ENCODE results near the gene SEMA3G. TPM values are rescaled to one million over a fixed set of nuclear protein-coding genes. Genes with fewer than 3 reads are reported as not detected.

Gene SEMA3G
- total RNA-seq, 1 donor from 2014 or later, result 9.2 TPM

DNA sequence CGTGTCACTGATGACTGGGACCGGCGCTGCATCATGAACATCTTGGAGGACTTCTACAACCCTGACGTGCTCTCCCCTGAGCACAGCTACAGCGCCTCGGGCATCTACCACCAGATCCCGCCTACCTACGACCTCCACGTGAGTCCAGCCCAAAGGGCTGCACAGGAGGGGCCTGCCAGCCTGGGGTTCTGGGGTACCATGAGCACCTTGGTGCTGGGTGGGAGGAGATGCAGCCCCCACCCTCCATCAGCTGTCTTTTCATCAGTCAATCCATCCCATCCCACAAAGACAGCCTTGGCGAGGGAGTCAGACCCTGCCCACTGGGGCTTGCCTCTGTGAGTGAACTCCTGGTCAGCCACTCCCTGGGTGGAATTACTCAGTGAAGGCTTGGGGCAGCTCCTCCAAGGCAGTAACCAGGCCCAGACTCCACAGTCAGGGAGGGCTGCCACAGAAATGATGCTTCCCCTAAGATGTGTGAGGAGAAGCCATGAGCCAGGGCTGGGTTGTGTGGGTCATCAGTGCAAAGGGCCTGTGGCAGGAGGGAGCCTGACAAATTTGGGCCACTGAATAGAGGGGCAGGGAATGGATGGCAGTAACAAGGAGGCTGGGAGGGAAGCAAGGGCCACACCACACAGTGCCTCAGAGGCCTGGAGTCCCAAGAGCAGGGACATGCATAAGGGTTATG lies 47.9 kb downstream of the SEMA3G start:
- H3K36me3 ChIP-seq, result peaks cover 34% of the 10 kb centered on the region
- intact Hi-C loops (cut with micrococcal nuclease), result no loop called here
- H3K4me3 ChIP-seq, result no peak overlapping the region
- no peaks in the 10 kb centered on the region for H3K27me3 ChIP-seq (ENCODE audit: low read depth)
- H3K9me3 ChIP-seq (replicated peaks), result no peaks in the 10 kb centered on the region
- H3K27ac ChIP-seq (replicated peaks), result no peak overlapping the region
- peak; percentile 6 for DNase-seq
- H3K4me1 ChIP-seq, result peaks cover 13% of the 10 kb centered on the region
- TF ChIP-seq CTCF (IDR thresholded peaks at IDR 0.05; ENCODE audit: borderline replicate concordance), result no peak

DNA sequence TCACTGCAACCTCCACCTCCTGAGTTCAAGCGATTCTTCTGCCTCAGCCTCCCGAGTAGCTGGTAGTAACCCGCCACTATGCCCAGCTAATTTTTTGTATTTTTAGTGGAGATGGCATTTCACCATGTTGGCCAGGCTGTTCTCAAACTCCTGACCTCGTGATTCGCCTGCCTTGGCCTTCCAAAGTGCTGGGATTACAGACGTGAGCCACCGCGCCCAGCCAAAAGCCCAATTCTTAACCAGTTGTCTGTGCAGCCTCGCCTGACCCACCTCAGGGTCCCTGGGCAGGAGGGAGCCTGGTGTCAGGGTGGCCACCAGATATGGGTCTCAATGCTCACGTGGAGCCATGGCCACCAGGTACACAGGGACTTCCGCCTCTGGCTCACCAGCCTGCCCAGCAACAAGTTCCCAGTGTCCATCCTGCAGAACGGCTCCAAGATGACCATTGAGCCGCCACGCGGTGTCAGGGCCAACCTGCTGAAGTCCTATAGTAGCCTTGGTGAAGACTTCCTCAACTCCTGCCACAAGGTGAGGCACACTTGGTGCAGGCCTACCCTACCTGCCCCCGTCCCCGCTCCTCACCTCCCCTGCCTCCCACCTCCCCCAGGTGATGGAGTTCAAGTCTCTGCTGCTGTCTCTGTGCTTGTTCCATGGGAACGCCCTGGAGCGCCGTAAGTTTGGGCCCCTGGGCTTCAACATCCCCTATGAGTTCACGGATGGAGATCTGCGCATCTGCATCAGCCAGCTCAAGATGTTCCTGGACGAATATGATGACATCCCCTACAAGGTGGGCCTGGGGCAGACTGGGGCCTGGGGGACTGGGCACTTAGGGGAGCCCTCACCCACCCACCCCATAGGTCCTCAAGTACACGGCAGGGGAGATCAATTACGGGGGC lies 48.6 kb downstream of the SEMA3G start:
- Histone ChIP-seq H3K27ac (replicated peaks) (no peak overlapping the region), H3K4me3 (no peak overlapping the region), H3K36me3 (peaks cover 27% of the 10 kb centered on the region), H3K27me3 (ENCODE audit: low read depth) (no peaks in the 10 kb centered on the region), H3K9me3 (replicated peaks) (no peaks in the 10 kb centered on the region), H3K4me1 (peaks cover 13% of the 10 kb centered on the region)
- peak; percentile 8 for DNase-seq
- no peak for TF ChIP-seq CTCF (IDR thresholded peaks at IDR 0.05; ENCODE audit: borderline replicate concordance)
- intact Hi-C loops (cut with micrococcal nuclease), result no loop called here

GRCh38 chr3:52395503-52395865 lies 49.4 kb downstream of the SEMA3G start:
- TF ChIP-seq CTCF (IDR thresholded peaks at IDR 0.05; ENCODE audit: borderline replicate concordance), result no peak
- peaks cover 27% of the 10 kb centered on the region for H3K36me3 ChIP-seq
- no peaks in the 10 kb centered on the region for H3K9me3 ChIP-seq (replicated peaks)
- no peak overlapping the region for H3K4me3 ChIP-seq
- peaks cover 9% of the 10 kb centered on the region for H3K4me1 ChIP-seq
- intact Hi-C loops (cut with micrococcal nuclease), result no loop called here
- no peak overlapping the region for H3K27ac ChIP-seq (replicated peaks)
- DNase-seq, result peak; percentile 2
- no peaks in the 10 kb centered on the region for H3K27me3 ChIP-seq (ENCODE audit: low read depth)

GRCh38 chr3:52394751-52395502 lies 50.0 kb downstream of the SEMA3G start:
- no peak overlapping the region for H3K4me3 ChIP-seq
- H3K27me3 ChIP-seq (ENCODE audit: low read depth), result no peaks in the 10 kb centered on the region
- H3K9me3 ChIP-seq (replicated peaks), result no peaks in the 10 kb centered on the region
- no peak for TF ChIP-seq CTCF (IDR thresholded peaks at IDR 0.05; ENCODE audit: borderline replicate concordance)
- H3K4me1 ChIP-seq, result peaks cover 4% of the 10 kb centered on the region
- intact Hi-C loops (cut with micrococcal nuclease), result no loop called here
- peak; percentile 8 for DNase-seq
- H3K36me3 ChIP-seq, result peaks cover 27% of the 10 kb centered on the region
- H3K27ac ChIP-seq (replicated peaks), result no peak overlapping the region

DNA sequence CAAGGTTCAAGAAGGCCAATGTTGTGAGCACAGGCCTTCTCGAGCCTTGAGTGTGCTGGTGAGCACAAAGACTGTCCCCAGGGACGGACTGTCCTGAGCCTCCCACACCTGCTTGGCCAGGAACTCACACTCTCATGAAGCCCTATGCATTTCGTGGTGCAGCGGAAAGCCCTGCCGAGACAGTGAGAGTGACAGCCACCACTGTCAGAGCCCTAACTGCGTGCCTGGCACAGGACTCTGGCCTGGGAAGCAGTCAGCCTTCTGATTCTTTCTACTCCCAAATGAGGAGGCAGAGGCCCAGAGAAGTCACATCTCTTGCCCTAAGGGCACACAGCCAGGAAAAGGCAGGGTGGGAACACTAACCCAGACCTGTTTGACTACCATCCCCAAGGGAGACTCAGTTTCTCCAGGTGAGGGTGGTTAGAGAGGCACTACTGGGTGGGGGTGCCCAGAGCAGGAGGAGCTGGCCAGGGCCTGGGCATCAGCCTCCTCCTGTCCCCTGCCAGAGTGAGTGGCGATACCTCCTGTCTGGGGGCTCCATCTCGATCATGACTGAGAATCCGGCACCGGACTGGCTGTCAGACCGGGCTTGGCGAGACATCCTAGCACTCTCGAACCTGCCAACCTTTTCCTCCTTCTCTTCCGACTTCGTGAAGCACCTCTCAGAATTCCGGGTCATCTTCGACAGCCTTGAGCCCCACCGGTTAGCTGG lies 50.8 kb downstream of the SEMA3G start:
- DNase-seq, result peak; percentile 5
- no peak for TF ChIP-seq CTCF (IDR thresholded peaks at IDR 0.05; ENCODE audit: borderline replicate concordance)
- no peaks in the 10 kb centered on the region for H3K9me3 ChIP-seq (replicated peaks)
- H3K27ac ChIP-seq (replicated peaks), result no peak overlapping the region
- peaks cover 28% of the 10 kb centered on the region for H3K36me3 ChIP-seq
- H3K27me3 ChIP-seq (ENCODE audit: low read depth), result no peaks in the 10 kb centered on the region
- H3K4me3 ChIP-seq, result no peak overlapping the region
- intact Hi-C loops (cut with micrococcal nuclease), result no loop called here
- H3K4me1 ChIP-seq, result no peaks in the 10 kb centered on the region
